HG03565 (cell line): ENCODE measurements around the gene SDK1.

ENCODE experiments used
- ATAC-seq: cut with Tn5 transposase; IDR thresholded peaks from one replicate; pipeline ENCODE4 v1.9.1; 2021; ENCODE audit warnings: mild to moderate bottlenecking, moderate library complexity; ENCODE audit not compliant: unreplicated experiment

Gene SDK1

DNA sequence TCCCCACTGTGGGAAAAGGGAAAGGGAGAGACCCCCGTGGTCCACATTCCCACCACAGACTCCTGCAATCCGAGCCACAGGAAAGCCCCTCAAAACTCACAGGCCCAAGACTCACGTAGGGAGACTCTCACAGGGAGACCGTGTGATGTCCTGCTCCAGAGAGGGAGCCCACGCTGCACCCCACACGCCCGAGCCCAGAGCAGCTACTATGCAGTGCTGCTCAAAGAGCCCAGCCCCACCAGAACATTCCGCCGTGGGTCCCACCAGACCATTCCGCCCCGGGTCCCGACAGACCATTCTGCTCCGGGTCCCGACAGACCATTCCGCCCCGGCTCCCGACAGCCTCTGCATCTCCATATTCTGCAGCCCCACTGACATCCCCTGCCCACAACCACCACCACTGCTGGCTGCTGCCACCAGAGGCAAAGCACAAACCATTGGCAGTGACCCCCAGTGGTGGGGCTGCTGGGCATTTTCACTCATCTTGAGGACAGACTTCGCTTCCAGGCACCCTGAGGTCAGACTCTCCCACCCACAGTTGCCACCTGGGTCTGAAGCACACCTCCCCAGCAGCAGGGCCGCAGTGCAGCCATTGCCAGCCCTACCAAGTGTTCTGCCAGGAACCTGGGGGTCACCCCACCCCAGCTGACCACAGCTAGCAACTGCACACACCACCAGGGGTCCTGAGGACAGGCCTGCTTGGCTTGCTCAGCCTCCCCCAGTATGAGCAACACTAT, 755.7 kb downstream of the SDK1 start:
- no peak for ATAC-seq

DNA sequence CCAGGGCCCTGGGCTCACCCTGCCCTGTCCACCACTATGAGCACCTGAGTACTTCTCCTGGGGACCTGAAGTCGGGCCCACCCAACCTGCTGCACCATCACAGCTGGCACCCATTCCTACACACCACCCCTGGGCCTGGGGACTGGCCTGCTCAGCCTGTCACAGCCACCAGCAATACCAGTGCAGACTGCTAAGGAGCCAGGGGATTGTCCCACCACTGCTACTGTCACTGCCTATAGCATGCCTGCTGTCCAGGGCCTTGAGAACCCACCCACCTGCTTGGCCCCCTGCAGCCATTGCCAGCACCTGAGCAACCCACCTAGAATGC, 756.2 kb downstream of the SDK1 start:
- no peak for ATAC-seq

DNA sequence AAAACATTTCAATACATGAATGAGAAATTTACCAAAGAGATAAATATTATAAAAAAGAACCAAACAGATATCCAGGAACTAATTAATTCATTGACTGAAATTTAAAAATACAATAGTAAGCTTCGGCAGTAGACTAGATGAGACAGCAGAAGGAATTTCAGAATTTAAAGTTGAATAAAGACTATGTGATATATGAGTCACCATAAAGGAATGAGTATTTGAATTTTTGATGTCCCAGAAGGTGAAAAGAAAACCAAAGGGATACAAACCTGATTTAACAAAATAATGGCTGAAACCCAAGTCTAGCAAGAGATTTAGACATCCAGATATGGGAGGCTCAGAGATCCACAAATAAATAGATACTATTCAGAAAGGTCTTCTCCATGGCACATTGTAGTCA, 757.1 kb downstream of the SDK1 start:
- ATAC-seq, result no peak

DNA sequence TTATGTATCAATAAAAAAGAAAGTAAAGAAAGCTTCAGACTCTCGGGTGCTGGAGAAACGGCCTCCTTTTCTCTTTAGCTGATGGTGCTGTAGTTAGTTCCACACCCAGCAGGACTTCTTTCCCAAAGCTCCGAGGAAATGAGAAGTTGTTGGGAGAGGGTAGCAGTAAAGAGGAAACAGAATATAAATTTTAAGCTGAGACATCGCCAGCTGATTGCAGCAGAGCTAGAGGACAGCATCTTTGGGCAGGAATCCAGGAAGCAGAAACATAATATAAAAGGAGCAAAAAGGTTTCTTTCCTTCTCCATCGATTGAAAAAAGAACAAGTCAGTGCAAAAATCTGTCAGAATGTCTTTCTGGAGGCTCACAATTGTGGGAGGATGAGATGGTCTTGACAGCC, 764.1 kb downstream of the SDK1 start:
- no peak for ATAC-seq

DNA sequence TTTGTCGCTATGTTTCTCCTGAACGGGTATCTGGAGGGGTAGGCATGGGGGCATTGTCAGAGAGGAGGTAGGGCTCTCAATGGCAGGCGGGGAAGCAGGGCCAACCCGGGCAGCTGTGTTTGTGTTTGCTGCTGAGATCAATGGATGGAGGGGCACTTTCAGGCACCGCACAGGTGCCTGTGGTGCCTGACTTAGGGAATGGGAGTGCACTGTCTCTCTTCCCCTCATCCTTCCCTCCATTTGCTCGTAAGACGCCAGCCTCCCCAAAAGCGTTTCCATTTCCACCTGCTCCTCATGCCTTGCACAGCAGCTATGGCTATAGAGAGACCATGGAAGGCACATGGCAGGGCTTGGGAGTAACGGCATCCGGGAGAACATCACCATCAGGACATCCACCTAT, 765.2 kb downstream of the SDK1 start:
- ATAC-seq, result no peak

DNA sequence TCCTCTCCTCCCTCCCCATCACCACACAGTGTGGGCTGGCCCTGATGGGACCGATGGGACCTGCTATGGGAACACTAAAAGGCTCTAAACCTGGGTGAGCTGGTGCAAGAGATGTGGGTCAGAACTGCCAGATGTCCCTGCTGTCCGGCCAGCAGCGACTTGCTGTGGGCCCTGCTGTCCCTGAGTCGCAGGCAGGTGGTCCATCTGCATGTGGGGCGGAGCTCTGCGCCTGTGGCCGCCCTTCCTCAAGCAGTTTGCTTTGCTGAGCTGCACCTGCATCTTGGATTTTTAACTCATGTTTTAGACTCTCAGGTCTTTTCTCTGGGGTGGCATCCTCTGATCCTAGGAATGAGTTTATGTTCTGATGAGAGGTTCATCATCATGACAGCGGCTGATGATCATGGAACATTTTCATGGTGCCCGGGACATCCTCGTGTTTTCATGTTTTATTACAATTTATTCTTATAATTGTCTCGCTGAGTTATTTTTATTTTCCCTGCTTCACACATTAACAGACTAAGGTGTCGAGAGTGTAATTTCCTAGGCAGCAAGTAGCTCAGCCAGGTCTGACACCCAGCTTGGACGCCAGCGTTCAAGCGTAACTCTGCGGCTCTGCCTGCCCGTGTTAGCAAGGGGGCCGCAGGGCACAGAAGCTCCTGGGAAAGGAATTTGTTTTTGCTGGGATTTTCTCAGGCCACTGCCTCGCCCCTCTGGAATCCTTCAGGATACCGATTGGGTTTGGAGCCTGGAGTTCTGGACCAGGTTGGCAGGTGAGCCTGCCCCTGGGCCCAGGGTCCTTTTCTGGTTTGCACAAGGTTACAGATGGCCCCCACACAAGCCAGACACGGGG, 765.8 kb downstream of the SDK1 start:
- ATAC-seq, result no peak

DNA sequence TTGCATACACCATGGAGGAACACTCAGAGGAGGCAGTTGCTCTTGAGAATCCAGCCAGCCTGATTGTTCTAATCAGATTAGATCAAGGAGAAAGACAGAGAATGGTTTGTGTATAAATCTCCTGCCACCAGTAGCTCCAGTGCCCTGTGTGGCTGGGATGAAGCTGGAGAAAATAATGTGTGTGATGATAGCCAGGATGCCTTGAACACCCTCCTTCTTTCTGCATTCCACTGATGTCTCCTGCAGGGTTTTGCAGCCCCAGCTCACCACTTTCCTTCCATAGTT, 766.4 kb downstream of the SDK1 start:
- no peak for ATAC-seq

DNA sequence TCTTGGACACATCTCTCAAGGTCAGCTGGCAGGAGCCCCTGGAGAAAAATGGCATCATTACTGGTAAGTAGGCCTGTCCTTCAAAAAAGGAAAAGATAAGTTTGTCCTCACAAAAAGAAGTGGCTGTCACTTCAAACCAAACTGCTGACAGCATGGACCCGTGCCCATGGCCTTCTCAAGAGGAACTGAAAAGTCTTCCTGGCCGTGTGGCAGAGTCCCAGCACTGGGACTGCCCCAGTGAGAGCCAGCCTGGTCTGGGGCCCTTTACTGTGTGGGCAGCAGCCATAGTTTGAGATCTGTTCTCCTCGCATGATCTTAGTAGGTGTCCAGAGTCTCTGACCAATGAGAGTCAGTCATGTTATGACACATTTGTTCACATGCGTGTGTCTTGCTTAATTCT, 766.8 kb downstream of the SDK1 start:
- ATAC-seq, result no peak

DNA sequence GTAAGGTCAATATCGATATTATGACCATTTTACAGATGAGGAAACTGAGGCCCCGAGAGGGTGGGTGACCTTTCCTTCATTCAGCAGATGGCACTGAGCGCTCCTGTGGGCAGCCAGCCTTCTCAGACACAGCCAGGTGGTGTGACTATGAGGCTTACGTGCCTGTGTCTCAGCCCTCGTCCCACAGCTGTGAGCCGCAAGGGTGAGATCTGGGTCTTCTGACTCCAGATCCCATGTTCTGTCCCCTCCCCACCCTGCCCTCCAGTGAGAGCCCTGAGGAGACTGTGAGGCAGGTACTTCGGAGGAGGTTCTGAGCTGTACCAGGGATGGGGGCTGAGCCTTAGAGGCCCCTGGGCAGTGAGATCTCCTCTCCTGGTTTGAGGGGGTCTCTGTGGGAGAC, 767.2 kb downstream of the SDK1 start:
- ATAC-seq, result no peak

DNA sequence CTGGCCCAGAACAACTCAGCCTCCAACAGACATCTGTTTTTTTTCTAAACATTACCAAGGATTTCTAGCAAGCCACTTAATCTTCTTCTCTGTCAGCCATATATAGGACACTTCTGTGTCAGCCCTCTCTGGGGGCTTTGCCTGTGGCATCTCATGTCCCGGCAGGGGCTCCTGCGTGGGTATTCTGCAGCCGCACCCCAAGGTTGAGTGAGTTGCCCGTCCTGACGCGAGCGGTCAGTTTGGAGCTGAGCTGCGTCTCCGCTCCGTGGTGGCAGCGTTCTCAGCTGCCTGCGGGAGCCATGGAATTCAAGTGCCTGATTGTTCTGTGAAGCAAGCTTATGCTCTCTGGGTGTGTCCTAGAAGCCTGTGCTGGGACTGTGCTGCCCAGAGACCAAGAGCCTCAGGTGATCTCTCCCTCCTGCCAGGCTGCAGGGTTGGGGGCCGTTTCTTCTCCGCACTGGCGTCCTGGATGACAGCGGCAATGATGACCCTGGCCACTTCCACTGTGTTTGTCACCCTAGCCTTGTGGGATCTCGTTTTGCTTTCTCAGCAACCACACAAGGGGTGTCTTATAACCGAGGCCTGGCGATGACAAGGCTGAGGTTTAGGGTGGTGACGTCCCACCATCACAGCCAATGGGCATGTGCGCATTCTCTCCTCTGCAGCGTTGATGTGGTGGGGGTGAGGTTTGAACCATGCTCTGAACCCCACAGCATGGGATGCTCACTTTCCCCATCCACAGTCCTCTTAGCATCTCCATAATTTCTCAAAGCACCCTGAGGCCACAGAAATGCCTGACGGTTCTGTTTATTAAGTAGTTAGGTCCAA, 768.4 kb downstream of the SDK1 start:
- ATAC-seq, result no peak

DNA sequence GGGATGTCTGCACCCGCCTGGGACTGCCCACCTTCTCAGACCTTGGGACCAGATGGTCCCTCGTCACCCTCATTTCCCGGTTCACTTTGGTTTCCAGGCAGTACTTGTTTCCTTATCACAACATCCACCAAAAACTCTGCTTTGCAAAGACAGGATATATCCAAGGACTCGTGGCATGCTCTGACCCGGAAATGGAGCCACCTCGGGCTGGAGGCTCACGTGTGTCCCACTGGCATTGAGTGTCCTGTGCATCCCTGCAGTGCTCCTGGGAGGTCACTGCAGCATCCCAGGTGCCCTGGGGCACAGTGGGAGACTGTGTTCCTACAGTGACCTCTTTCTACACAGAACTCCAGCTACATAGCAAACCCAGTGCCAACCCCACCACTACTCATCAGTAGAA, 769.2 kb downstream of the SDK1 start:
- no peak for ATAC-seq

DNA sequence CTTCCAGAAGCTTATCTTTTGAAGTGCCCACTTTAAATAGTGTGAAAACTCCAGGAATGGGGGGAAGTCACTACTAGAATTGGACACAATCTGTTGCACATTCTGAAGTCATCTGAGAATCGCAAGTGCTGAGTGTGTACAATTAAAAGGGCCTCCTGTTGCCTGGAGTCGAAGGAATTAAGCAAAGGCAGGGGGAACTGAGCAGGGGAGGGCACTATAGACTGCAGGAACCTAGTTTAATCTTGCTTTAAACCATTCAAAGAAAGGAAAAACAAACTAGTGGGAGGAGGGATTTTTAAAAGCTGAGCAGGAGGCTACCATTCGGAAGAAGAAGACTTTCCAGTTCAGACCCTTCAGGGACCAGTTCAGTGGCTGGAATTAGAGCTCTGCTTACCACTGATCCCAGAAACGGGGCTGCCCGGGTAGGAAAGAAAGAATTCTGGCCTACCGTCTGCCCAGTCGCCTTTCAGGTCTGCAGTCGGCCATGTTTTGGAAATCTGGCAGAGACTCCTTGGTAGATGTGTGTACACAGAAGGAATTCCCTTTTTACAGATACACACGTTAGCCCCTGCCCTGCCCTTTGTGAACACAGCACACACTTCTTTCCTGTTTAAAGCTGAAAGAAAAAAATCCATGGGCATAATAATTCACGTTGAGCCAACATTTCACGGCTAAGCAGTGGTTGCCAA, 770.5 kb downstream of the SDK1 start:
- no peak for ATAC-seq

DNA sequence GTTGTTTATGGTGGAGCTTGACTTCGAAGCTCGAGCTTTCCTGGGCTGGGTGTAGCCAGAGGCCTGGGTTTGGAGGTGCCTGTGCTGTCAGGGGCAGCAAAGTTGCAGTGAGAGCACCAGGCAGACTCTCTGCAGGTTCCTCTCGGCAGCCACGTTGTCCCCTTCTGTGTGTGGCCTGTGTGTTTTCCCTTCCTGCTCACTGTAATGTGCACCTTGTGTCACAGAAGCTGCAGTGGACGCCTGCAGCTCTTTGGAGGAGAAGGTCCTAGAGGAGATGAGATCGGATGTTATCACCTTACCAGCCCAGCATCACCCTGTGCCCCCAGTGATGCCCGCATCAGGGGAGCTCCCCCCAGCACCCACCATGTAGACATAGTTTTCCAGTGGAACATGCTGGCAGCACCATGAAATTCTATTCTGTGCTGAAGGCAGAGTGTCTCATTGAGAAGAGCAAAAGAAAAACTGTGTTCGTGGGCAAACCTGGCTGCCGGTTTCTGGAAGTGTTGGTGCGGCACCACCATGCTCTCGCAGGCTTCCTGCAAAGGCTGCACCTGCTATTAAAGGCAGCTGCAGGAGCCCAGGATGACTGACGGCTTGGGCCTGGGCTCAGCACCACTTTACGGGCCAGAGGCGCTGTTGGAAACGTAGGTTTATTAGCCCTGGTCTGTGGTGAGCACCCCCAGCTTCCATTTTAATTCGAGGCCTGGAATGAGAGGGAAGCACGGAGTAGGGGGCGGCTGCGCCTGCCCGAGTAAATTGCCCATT, 771.3 kb downstream of the SDK1 start:
- ATAC-seq, result no peak

DNA sequence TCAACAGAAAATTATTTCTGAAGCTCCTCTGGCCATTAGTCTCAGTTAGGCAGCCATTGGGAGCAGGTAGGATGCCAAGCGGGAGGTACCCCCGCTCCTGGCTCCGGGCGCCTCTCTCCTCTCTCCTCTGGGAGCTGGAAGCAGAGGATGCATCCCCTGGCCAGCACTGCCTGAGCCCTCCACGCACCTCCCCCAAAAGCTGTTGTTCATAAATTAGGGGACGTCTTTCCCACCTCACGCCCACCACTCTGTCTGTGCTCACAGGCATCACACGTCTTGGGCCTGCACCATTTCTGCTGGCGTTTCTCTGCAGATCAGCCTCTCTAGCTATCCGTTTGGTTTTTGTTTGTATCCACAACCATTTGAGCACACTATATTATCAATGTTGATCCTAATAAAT, 772.0 kb downstream of the SDK1 start:
- ATAC-seq, result no peak

DNA sequence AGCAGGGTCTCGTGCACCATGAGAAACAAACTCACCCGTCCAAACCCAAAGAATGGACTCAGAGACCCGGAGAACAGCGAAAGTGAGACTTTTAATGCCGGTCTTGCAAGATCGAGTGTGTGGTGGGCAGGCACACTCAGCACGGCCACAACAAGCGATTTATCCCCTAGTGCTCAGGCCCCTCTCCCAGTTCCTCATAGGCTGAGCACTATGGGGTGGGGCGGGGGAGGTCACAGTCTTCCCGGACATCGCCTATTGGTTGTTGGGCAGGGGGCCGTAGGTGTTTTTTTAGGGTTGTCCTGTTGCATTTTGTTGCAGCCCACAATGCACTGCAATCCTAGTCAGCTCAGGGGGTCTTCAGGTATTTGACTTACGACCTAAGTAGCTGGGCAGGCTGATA, 772.7 kb downstream of the SDK1 start:
- ATAC-seq, result no peak

DNA sequence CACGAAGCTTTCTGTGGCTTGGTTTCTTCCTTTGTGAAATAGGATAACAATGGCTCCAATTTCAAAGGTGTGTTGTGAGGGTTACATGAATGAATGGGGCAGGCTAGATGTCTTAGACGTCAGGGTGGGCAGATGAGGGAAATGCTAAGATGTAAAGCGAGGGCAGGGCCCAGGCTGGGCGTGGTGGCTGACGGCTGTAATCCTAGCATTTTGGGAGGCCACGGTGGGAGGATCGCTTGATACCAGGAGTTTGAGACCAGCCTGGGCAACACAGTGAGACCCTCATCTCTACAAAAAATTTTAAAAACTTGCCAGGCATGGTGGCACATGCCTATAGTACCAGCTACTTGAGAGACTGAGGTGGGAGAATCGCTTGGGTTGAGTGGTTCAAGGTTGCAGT, 773.4 kb downstream of the SDK1 start:
- ATAC-seq, result no peak

DNA sequence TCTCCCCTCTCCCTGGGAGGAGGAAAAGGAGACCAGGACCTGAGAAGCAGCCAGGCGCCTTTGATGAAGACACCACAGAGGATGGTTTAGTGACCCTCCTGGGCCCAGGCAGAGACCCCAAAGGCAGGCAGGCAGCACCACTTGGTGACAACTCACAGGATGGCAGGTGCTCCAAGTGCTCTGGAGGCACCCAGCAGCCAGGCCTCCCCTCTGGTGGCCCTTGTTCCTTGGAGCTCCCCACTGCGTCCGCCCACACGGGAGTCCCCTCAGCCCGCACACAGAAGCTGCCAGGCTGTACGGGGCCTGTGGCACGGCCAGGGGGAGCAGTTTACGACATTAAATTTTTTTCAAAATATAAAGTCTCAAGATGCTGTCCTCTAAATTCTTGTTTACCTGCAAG, 773.9 kb downstream of the SDK1 start:
- ATAC-seq, result no peak

DNA sequence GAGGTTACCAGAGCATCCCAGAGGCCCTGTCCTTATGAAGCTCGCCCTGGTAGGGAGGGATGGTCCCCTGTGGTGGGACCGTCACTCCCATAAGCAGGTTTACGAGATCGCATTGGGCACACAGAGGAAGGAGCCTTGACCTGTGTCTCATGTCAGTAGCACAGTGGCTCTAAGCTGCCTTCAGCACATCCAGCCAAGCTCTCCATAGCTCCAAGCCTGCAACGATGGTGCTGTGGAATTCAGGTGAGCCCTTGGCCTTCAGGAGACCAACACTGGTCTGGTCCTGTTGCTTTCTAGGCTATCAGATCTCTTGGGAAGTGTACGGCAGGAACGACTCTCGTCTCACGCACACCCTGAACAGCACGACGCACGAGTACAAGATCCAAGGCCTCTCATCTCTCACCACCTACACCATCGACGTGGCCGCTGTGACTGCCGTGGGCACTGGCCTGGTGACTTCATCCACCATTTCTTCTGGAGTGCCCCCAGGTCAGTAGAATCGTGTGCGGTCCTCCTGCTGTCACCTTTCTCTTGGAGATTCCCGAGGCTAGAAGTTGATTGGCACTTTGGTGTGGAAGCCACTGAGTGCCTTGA, 775.7 kb downstream of the SDK1 start:
- ATAC-seq, result no peak

DNA sequence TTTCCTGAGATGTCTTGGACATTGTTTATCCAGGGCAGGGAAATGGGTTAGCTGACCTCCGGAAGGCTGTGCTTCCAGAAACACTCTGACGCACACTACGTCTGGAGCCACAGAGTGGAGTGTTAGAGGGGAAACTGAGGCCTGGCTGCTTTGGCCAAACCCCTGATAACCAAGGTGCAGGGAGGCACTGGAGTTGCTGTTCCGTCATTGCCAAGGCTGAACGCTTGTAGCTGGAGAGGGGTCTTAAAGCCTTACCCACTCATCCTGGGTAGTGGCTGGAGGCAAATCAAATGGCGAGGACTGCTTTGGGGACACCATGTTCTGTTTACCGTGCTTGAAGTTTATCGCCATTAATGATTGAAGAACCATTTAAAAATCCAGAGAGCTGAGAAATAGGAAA, 776.9 kb downstream of the SDK1 start:
- no peak for ATAC-seq

DNA sequence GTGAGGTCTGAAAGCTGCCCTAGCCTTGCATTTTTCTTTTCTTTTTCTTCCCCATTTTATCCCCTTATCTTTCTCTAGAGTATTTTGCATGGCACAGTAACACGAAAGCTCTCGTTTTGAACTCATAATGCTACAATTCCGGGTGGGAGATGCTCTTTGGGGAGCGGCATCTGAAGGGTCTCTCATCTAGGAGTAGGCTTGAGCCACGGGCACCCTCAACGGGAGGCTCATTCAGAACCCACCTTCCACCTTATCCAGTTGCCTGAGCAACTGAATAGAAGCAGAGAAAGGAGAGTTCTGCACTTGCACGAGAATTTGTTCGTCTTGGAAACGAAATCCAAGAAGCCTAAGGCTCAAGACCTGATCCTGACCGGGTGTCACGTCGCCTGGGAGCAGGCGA, 777.5 kb downstream of the SDK1 start:
- ATAC-seq, result no peak
